ENCODE data around the gene TTLL6. TPM values are rescaled to one million over a fixed set of nuclear protein-coding genes. Genes with fewer than 3 reads are reported as not detected.

The TTLL6 gene
- total and polyA plus RNA-seq, 4 donors = 0.13 to 0.21 TPM; not detected in 2

DNA sequence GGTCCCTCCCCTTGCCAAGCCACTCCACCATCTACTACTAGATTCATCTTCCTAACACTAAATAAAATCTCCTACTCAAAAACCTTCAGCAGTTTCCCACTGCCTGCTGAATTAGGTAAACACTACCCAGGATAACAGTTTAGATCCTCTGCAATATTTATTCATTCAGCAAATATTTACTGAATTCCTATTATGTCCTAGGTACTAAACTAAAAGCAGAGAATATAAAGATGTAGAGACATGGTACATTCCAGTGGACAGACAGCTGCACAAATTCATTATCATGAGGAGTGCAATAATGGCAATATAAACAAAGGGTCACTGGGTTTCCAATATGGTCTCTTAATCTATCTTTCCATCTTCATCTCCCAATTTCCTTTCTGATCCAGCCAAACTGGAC, 57.7 kb downstream of the TTLL6 start:
- Histone ChIP-seq H3K4me1 (ENCODE audit: control insufficient read depth in 1 of 2, insufficient read depth in 2 of 2, low read length in 2 of 2) (no peaks in the 10 kb centered on the region), H3K4me3 (ENCODE audit: low read length in 2 of 2) (no peak overlapping the region), H3K36me3 (ENCODE audit: control insufficient read depth in 1 of 2, insufficient read depth in 2 of 2, low read length in 1 of 2) (no peaks in the 10 kb centered on the region), H3K27ac (ENCODE audit: low read depth in 1 of 2, low read length in 2 of 2) (no peak overlapping the region), H3K27me3 (ENCODE audit: control insufficient read depth in 1 of 2, insufficient read depth in 2 of 2, low read length in 1 of 2) (no peaks in the 10 kb centered on the region), H3K9me3 (ENCODE audit: control insufficient read depth, low read length) (no peaks in the 10 kb centered on the region)
- intact Hi-C loops (cut with DNase I) = no loop called here
- DNase-seq (no peak), ATAC-seq (ENCODE audit: low FRiP score) (no peak)

DNA sequence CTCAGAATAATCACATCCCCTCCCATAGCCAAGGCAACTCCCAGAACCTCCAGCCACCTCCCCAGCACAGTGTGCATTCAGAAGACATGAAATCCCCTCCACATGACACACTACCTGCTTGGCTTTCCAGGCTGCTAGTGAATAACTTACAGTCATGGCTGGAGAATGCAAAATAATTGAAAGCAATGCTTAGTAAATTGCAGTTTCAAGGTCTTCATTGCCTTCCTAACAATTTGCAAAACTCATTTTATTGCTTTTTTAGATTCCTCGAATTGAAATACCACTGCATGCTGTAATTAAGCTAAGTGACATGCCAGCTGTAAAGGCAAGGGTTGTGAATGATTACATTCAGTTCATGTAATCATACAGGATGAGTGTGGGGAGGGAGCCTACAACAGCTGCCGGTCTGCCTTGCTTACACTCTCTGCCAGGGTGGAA, 59.5 kb downstream of the TTLL6 start:
- no peak for DNase-seq
- 42 to 44% methylated on average over 2 of the region's 2 CpGs for WGBS, 2 donors

DNA sequence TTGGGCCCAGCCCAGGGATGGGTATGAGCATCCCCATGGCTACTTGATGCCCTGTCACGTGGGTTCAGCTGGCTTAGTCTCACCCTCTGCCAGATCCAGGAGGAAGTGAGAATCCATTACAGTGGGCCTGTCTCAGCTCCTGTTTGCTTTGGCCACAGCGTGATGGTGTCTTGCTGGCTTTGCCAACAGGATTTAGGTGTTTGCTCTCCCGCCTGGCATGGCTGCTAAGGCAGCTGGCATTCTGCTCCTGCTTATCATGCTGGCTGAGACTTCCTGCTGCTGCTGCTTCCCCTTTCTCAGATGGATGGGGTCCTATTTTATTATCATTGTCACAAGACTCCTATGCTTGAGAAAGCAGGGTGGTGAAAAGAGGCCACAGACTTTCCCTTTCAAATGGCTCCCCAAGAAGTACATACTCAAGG, 60.2 kb downstream of the TTLL6 start:
- WGBS, 2 donors = 23 to 30% methylated on average over 3 of the region's 3 CpGs
- no peak overlapping the region for H3K27ac ChIP-seq (ENCODE audit: low read depth in 1 of 2, low read length in 2 of 2)
- H3K4me1 ChIP-seq (ENCODE audit: control insufficient read depth in 1 of 2, insufficient read depth in 2 of 2, low read length in 2 of 2) = no peaks in the 10 kb centered on the region
- H3K9me3 ChIP-seq (ENCODE audit: control insufficient read depth, low read length) = no peaks in the 10 kb centered on the region
- no peaks in the 10 kb centered on the region for H3K27me3 ChIP-seq (ENCODE audit: control insufficient read depth in 1 of 2, insufficient read depth in 2 of 2, low read length in 1 of 2)
- ATAC-seq (ENCODE audit: low FRiP score) = no peak
- intact Hi-C loops (cut with DNase I) = no loop called here
- H3K4me3 ChIP-seq (ENCODE audit: low read length in 2 of 2) = no peak overlapping the region
- no peaks in the 10 kb centered on the region for H3K36me3 ChIP-seq (ENCODE audit: control insufficient read depth in 1 of 2, insufficient read depth in 2 of 2, low read length in 1 of 2)
- no peak for DNase-seq

More for the DNA sequence above, 59.5 kb downstream of the TTLL6 start:
- intact Hi-C loops (cut with DNase I) = no loop called here
- Histone ChIP-seq H3K4me3 (ENCODE audit: low read length in 2 of 2) (no peak overlapping the region), H3K27me3 (ENCODE audit: control insufficient read depth in 1 of 2, insufficient read depth in 2 of 2, low read length in 1 of 2) (no peaks in the 10 kb centered on the region), H3K9me3 (ENCODE audit: control insufficient read depth, low read length) (no peaks in the 10 kb centered on the region), H3K36me3 (ENCODE audit: control insufficient read depth in 1 of 2, insufficient read depth in 2 of 2, low read length in 1 of 2) (no peaks in the 10 kb centered on the region), H3K27ac (ENCODE audit: low read depth in 1 of 2, low read length in 2 of 2) (no peak overlapping the region), H3K4me1 (ENCODE audit: control insufficient read depth in 1 of 2, insufficient read depth in 2 of 2, low read length in 2 of 2) (no peaks in the 10 kb centered on the region)
- no peak for ATAC-seq (ENCODE audit: low FRiP score)

DNA sequence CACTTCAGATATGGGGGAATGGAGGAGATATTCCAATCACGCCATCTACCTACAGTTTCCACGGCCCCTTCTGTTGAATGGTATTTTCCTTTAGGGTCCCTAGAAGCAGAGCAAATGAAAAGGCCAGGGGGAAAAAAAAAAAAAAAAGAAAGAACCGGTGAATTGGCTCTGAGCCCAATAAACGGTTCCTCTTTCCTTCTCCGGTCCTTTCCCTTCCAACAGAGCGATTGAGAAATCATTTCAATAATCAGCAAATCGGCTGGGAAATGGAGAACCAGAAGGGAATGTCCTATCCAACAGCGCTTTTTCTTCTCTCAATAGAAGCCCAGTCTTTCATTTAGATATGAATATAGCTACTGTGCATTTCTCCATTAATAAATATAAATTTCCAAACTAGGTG, 61.7 kb downstream of the TTLL6 start:
- Histone ChIP-seq H3K4me3 (ENCODE audit: low read length in 2 of 2) (no peak overlapping the region), H3K4me1 (ENCODE audit: control insufficient read depth in 1 of 2, insufficient read depth in 2 of 2, low read length in 2 of 2) (no peaks in the 10 kb centered on the region), H3K9me3 (ENCODE audit: control insufficient read depth, low read length) (no peaks in the 10 kb centered on the region), H3K27ac (ENCODE audit: low read depth in 1 of 2, low read length in 2 of 2) (no peak overlapping the region), H3K27me3 (ENCODE audit: control insufficient read depth in 1 of 2, insufficient read depth in 2 of 2, low read length in 1 of 2) (no peaks in the 10 kb centered on the region), H3K36me3 (ENCODE audit: control insufficient read depth in 1 of 2, insufficient read depth in 2 of 2, low read length in 1 of 2) (no peaks in the 10 kb centered on the region)
- intact Hi-C loops (cut with DNase I) = no loop called here
- 23 to 29% methylated on average over 8 of the region's 8 CpGs for WGBS, 2 donors
- DNase-seq (no peak), ATAC-seq (ENCODE audit: low FRiP score) (no peak)

DNA sequence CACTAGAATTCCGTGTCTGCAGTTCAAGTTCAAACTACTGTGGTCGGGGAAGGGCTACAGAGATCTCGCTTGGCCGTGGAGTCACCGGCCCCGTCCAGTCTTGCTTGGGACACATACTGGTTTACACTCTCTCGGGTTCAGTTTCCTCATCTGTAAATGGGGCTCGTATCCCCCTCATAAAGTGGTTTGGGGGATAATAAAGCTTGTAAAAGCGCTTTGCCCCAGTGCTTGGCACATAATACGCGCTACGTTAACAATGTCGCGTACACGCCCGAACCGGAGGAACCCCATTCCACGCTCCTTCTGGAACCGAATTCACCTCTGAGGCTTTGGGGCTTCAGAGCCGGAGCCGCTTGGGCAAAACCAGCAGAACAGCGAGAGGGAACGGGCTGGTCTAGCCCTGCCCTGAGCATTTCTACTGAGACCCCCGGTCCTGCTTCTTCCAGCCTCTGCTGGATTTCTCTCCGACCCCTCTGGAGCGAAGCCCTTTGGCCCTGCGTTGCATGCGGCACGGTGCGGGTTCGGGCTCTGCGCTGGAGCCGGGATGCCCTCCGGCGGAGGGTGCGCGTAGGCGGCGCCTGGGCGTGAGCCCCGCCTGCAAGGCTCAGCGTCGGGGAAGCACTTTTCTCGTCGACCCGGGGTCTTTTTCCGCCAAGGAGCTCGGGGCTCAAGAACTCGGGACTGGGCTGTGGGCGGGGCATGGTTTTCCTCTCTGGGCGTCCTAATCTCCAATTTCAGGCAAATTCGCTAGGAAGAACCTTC, 62.3 kb downstream of the TTLL6 start:
- no peaks in the 10 kb centered on the region for H3K4me1 ChIP-seq (ENCODE audit: control insufficient read depth in 1 of 2, insufficient read depth in 2 of 2, low read length in 2 of 2)
- no peaks in the 10 kb centered on the region for H3K27me3 ChIP-seq (ENCODE audit: control insufficient read depth in 1 of 2, insufficient read depth in 2 of 2, low read length in 1 of 2)
- ATAC-seq (ENCODE audit: low FRiP score) (no peak), DNase-seq (no peak)
- no peak overlapping the region for H3K4me3 ChIP-seq (ENCODE audit: low read length in 2 of 2)
- H3K27ac ChIP-seq (ENCODE audit: low read depth in 1 of 2, low read length in 2 of 2) = no peak overlapping the region
- no peaks in the 10 kb centered on the region for H3K36me3 ChIP-seq (ENCODE audit: control insufficient read depth in 1 of 2, insufficient read depth in 2 of 2, low read length in 1 of 2)
- H3K9me3 ChIP-seq (ENCODE audit: control insufficient read depth, low read length) = no peaks in the 10 kb centered on the region
- intact Hi-C loops (cut with DNase I) = no loop called here
- 6 to 7% methylated on average over 52 of the region's 52 CpGs for WGBS, 2 donors

DNA sequence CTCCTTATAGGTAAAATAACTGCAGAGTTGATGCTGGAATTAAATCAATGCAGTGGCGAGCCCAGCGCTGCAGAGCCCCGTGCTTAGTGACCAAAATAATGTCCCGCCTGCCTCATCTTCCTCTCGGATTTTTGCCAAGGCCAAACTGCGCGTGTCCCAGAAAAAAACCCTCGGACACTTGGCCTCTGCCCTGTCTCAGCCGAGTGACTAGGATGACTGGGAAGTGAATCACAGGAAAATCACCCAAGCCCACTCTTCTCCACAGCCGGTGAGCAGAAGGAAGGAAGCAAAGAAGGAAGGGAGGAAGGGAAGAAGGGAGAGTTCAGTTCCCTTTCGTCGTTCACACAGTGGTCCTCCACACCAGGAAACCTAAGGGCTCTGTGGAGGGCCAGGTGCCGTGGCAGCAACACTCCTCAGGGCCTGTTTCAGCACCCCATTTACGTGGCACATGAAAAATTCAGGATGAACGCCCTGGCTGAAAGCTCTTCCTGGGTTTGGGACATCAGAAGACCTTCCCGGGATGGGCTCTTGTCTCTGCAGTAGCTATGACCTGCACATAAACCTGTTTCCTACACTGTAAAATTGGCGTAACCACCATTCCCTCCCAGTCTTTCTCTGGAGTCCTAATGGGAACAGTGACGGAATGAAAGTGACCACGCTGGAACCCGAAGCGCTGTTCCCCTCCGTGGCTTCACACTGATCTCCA, 63.1 kb downstream of the TTLL6 start:
- H3K27ac ChIP-seq (ENCODE audit: low read depth in 1 of 2, low read length in 2 of 2) = no peak overlapping the region
- H3K4me1 ChIP-seq (ENCODE audit: control insufficient read depth in 1 of 2, insufficient read depth in 2 of 2, low read length in 2 of 2) = no peaks in the 10 kb centered on the region
- no peaks in the 10 kb centered on the region for H3K36me3 ChIP-seq (ENCODE audit: control insufficient read depth in 1 of 2, insufficient read depth in 2 of 2, low read length in 1 of 2)
- no peak overlapping the region for H3K4me3 ChIP-seq (ENCODE audit: low read length in 2 of 2)
- H3K27me3 ChIP-seq (ENCODE audit: control insufficient read depth in 1 of 2, insufficient read depth in 2 of 2, low read length in 1 of 2) = peaks cover 0 to 2% of the 10 kb centered on the region in 2 donors
- 13% methylated on average over 22 of the region's 22 CpGs for WGBS, 2 donors
- DNase-seq = no peak
- ATAC-seq (ENCODE audit: low FRiP score) = no peak
- intact Hi-C loops (cut with DNase I) = no loop called here
- H3K9me3 ChIP-seq (ENCODE audit: control insufficient read depth, low read length) = no peaks in the 10 kb centered on the region

DNA sequence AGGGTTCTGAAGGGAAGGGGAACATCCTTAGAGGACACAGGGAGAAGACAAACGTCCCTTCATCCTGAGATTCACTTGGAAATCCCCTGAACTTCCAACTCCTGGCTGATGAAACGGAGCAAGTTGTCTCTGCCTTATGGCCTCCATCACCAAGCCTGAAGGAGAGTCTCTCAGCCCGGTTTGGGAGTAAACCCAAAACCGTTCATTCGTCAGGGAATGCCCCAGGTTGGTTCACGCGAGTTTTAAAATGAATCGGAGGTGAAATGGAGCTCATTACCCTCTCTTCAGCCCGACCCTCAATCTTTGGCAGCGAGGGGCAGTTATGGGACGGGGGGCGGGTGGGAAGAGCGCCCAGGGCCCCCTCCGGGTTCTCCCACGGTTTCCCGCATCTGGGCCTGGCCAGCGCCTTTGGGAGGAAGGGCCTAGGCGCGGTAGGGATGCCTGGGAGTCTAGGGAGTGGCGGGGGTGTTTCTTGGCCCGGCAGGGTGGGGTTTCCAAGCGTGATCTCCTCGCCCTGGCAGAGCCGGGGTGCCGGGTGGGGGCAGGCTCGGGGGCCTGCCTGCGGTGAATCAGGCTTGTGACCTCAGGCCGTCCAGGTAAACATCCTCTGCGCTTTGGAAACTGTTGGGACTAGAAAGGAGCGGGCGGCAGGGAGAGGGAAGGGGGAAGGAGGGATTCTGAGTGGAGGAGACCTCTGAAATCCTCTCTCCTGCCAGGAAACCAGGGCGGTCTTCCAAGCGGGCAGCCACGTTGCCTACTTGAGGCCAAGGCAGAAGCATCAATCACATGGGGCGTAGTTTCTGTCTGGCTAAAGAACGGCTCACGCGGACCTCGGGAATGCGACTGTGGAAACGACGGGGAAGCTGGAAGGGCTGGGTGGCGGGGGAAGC, 64.4 kb downstream of the TTLL6 start:
- intact Hi-C loops (cut with DNase I) = no loop called here
- no peaks in the 10 kb centered on the region for H3K36me3 ChIP-seq (ENCODE audit: control insufficient read depth in 1 of 2, insufficient read depth in 2 of 2, low read length in 1 of 2)
- 4 to 5% methylated on average over 43 of the region's 43 CpGs for WGBS, 2 donors
- no peaks in the 10 kb centered on the region for H3K4me1 ChIP-seq (ENCODE audit: control insufficient read depth in 1 of 2, insufficient read depth in 2 of 2, low read length in 2 of 2)
- H3K27ac ChIP-seq (ENCODE audit: low read depth in 1 of 2, low read length in 2 of 2) = no peak overlapping the region
- DNase-seq (no peak), ATAC-seq (ENCODE audit: low FRiP score) (no peak)
- no peaks in the 10 kb centered on the region for H3K9me3 ChIP-seq (ENCODE audit: control insufficient read depth, low read length)
- peaks cover 0 to 2% of the 10 kb centered on the region in 2 donors for H3K27me3 ChIP-seq (ENCODE audit: control insufficient read depth in 1 of 2, insufficient read depth in 2 of 2, low read length in 1 of 2)
- no peak overlapping the region for H3K4me3 ChIP-seq (ENCODE audit: low read length in 2 of 2)

DNA sequence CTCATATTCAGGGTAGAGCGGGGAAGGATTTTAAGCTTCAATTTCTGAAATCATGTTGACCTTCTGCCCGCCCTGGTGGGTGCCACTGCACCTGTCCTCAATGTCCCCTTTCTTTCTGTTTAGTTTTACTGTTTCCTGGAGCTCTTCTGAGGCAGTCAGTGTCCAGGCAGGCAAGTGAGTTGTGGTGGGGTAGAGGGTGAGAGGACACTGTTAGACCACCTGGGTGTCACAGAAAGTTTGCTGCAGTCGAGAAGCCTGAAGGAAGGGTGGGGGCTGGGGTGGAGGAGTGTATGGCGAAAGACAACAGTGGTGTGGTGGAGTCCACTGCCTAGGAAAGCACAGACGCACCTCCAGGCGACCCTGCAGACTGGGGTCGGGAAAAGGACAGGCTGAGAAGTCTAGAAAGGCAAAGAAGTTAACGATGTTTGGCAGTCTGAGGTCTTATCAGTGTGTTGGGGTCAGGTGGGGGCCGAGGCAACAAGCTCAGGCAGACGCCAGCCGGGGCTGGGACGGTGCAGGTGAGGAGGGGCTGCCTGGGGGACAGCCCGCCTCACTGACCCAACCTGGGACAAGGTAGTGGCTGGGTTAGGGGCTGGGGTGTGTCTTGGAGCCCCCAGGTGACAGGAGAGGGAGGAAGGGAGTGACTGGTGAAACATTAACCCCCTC, 65.2 kb downstream of the TTLL6 start:
- DNase-seq = no peak
- no peak overlapping the region for H3K4me3 ChIP-seq (ENCODE audit: low read length in 2 of 2)
- H3K9me3 ChIP-seq (ENCODE audit: control insufficient read depth, low read length) = no peaks in the 10 kb centered on the region
- no peaks in the 10 kb centered on the region for H3K36me3 ChIP-seq (ENCODE audit: control insufficient read depth in 1 of 2, insufficient read depth in 2 of 2, low read length in 1 of 2)
- no peak overlapping the region for H3K27ac ChIP-seq (ENCODE audit: low read depth in 1 of 2, low read length in 2 of 2)
- intact Hi-C loops (cut with DNase I) = no loop called here
- H3K27me3 ChIP-seq (ENCODE audit: control insufficient read depth in 1 of 2, insufficient read depth in 2 of 2, low read length in 1 of 2) = peaks cover 0 to 2% of the 10 kb centered on the region in 2 donors
- no peaks in the 10 kb centered on the region for H3K4me1 ChIP-seq (ENCODE audit: control insufficient read depth in 1 of 2, insufficient read depth in 2 of 2, low read length in 2 of 2)
- 7 to 8% methylated on average over 13 of the region's 13 CpGs for WGBS, 2 donors
- ATAC-seq (ENCODE audit: low FRiP score) = no peak

Measured in aorta (tissue), 5 donors.